HG02763 (cell line): ENCODE data around the gene FN3K.

Experiments used
- ATAC-seq: cut with Tn5 transposase; IDR thresholded peaks from one replicate; pipeline ENCODE4 v1.9.1; 2021; ENCODE audit warnings: mild to moderate bottlenecking, moderate library complexity; ENCODE audit not compliant: unreplicated experiment

FN3K gene

DNA sequence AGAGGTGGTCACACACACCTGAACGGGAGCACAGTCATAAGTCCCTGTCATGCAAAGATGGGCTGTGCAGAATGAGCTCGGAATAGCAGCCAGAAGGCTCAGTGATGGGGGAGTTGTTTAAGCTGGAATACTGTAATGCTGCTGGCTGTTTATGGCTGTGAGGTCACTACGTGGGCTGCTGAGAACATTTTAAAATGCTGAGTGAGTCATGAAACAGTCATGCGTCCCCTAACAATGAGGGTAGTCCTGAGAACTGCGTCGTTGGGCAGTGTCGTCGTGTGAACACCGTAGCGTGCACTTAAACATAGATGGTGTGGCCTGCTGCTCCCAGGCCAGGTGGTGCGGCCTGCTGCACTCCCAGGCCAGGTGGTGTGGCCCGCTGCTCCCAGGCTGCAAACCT, 56.1 kb downstream of the FN3K start:
- no peak for ATAC-seq

DNA sequence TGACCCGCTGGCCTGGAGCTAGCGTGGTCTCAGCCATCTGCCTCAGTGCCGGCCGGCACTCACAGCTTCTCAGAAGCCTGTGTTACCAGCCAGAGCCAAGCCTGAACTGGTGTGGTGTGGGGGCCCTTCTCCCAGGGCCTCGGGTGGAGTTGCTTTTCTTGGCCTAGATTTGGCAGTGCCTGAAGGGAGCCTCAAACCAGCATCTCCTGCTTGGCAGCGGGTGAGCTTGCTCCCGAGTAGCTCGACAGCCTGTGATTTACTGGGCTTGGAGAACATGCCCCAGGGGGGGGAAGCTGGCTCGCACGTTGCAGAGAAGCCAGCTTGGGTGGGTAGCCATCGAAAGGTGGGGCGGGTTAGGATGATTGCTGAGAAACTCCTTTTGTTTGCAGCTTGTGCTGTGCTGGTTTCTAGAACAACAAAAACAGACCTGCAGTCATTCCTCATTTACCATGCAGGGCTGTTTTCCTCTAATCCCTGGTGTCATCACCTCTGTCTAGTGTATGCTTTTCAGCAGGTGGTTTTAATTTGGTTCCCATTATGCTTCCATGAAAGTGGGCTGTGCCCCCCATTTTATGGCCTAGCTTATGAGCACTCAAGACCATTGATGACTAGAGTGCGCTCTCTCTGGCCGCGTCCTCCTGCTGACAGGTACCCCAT, 58.7 kb downstream of the FN3K start:
- ATAC-seq: no peak

DNA sequence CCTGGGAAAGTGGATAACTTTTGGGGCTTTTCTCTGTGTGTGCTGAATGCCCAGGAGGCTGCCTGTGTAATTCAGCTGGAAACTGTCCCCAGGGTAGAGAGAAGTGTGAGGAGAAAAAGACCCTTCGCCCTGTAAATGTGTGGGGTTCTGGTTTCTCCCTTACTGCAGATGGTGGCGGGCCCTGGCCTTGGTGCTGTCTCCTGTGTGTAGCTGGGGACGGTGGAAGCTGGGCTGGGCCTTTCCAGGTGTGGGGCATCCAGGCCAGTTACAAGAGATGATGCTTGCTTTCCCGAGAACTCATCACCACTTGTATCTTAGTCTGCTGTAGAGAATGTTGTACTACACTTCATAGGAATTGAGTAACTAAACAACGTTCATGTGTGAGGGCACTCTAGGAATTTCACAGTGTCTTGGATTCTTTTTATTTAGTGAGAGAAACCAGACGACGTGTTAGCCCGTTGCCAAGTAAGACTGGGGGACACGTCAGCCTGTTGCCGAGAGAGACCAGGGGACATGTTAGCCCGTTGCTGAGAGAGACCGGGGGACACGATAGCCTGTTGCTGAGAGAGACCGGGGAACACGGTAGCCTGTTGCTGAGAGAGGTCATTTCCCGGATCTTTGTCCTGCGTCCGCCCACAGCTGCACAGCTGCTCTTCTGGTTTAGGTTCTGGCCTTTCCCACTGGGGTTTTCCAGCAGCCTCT, 59.5 kb downstream of the FN3K start:
- no peak for ATAC-seq

DNA sequence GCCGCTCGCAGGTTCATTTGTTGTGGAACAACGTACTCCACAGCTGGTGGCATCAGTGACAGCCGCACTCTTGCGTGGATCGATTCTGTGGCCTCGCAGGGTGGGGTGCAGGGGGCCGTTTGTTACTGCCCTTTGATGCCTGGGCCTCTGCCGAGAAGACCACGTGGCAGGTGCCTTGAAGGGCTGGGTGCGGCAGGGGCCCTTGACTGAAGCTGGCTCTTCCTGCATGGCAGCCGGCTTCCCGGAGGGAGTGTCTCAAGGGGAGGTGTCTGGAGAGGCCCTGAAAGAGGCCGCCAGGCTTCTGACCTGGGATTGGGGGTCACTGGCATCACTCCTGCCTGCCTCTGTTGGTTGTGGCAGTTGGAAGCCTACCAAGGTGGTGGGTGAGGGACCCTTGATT, 60.2 kb downstream of the FN3K start:
- no peak for ATAC-seq

DNA sequence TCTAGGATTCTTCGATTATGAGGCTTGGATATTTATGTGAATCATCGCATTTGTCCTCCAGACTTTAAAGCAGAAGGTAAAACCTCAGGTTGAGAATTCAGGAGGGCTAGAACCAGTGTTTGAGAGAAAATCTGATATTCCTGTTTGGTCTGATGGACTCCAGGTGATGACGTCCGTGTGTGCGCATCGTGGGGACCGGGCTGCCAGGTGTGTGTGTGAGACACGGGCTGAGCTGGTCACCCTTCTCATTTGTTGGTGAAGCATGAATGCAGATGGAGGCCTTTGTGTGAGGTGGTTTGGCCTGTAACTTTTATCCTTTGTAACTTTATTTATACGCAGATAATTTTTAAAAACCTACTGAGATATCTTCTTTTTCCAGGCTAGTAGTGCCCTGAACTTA, 61.6 kb downstream of the FN3K start:
- ATAC-seq: no peak

DNA sequence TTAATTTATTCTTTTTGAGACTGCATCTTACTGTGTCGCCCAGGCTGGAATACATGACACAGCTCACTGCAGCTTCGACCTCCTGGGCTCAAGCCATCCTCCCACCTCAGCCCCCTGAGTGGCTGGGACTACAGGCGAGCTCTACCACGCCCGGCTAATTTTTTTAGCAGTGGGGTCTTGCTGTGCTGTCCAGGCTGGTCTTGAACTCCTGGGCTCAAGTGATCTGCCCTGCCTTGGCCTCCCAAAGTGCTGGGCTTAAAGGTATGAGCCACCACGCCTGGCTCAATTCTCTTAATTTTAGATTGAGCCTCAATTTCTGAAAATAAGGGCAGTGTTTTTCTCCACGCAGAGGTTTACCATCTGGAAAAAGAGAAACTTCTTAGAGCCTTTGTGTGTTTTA, 63.3 kb downstream of the FN3K start:
- ATAC-seq: no peak

DNA sequence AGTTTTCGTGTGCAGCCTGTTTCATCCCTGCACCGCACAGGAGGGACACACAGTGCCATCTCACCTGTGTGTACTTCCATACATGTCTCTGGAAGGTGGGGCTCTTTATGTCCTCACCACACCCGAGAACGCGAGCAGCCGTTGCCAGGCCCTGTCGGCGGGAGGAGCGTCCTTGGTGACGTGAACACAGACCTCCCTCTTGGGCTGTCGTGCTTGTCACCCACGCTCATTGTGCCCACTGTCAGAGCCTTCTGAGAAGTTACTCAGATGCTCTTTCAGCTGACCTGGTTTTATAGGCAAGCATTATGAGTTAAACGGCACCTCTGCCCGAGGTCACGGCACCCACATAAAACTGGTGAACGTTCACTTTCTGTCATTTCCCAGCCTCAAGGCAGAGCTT, 64.2 kb downstream of the FN3K start:
- no peak for ATAC-seq
